ENCODE measurements around the gene LRRC56. TPM values are rescaled to one million over a fixed set of nuclear protein-coding genes. Genes with fewer than 3 reads are reported as not detected.

Gene LRRC56
- total and polyA plus RNA-seq, 2 donors from 2014 or later, result 1.2 to 7.7 TPM

DNA sequence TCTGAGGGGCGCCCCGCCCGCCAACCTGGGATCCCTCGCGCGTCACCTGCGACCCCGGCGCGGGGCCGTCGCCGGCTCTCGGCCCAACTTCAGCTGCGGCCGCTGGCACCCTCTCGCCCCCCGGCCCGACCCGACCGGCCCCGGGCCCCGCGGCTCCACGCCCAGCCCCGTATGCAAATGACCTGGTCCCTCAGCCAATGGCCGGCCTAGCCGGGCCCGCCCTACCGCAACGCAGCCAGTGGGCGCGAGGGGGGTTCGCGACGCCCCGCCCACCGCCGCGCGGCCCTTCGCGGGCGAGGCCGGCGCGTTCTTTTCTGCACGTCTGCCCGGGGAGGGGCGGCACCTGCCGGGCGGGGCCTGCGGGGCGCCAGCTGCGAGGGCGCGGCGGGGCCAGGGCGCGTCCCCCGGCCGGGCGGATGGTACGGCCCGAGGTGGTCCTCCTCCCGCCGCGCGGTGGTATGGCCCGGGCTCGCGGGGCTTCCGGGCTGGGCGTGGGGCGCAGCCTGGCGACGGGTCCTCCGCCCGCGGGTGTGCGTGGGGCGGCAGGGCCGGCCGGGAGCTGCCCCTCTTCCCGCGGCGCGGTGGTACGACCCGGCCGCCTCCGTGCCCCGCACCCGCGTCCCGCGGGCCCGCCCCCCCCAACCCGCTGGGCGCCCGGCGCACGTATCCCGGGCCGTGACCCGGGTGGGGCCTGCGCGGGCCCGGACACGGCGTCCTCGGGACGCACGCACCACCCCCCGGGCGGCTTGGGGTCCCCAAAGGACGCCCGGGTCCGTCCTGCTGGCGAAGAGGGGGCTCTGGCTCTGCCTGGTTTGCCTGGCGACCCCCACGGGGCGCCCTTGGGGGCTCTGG is 31.2 kb downstream of the LRRC56 start:
- H3K4me1 ChIP-seq (ENCODE audit: control insufficient read depth in 2 of 3, insufficient read depth in 2 of 3, low read depth in 1 of 3, low read length in 3 of 3), result peaks cover 0 to 21% (median 8%) of the 10 kb centered on the region in 3 donors
- intact Hi-C loops (cut with DNase I), result no loop called here
- H3K9me3 ChIP-seq (ENCODE audit: control insufficient read depth in 2 of 3, insufficient read depth in 1 of 3, low read length in 3 of 3), result no peaks in the 10 kb centered on the region
- FAIRE-seq, result no peak
- H3K9ac ChIP-seq (ENCODE audit: low read length in 3 of 3), result peak overlapping the region in 1 of 3 donors; percentile 69
- H3K27me3 ChIP-seq (ENCODE audit: control insufficient read depth, insufficient read depth, low read length), result no peaks in the 10 kb centered on the region
- DNase-seq, result peak; percentile 96 to 98 (median 97)
- H3K4me3 ChIP-seq (ENCODE audit: low read length in 3 of 3), result peak overlapping the region in 2 of 3 donors; percentile 48 to 60
- TF ChIP-seq, protein P1, sequence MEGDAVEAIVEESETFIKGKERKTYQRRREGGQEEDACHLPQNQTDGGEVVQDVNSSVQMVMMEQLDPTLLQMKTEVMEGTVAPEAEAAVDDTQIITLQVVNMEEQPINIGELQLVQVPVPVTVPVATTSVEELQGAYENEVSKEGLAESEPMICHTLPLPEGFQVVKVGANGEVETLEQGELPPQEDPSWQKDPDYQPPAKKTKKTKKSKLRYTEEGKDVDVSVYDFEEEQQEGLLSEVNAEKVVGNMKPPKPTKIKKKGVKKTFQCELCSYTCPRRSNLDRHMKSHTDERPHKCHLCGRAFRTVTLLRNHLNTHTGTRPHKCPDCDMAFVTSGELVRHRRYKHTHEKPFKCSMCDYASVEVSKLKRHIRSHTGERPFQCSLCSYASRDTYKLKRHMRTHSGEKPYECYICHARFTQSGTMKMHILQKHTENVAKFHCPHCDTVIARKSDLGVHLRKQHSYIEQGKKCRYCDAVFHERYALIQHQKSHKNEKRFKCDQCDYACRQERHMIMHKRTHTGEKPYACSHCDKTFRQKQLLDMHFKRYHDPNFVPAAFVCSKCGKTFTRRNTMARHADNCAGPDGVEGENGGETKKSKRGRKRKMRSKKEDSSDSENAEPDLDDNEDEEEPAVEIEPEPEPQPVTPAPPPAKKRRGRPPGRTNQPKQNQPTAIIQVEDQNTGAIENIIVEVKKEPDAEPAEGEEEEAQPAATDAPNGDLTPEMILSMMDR (IDR thresholded peaks at IDR 0.05; ENCODE audit: borderline replicate concordance, extremely low read depth, insufficient read depth), result no peak
- H3K27ac ChIP-seq (ENCODE audit: low read depth in 2 of 2, low read length in 2 of 2), result peak overlapping the region in 1 of 2 donors; percentile 57
- peaks cover 0 to 2% (median 0%) of the 10 kb centered on the region in 3 donors for H3K36me3 ChIP-seq (ENCODE audit: control insufficient read depth in 2 of 3, insufficient read depth in 3 of 3, low read length in 3 of 3)

DNA sequence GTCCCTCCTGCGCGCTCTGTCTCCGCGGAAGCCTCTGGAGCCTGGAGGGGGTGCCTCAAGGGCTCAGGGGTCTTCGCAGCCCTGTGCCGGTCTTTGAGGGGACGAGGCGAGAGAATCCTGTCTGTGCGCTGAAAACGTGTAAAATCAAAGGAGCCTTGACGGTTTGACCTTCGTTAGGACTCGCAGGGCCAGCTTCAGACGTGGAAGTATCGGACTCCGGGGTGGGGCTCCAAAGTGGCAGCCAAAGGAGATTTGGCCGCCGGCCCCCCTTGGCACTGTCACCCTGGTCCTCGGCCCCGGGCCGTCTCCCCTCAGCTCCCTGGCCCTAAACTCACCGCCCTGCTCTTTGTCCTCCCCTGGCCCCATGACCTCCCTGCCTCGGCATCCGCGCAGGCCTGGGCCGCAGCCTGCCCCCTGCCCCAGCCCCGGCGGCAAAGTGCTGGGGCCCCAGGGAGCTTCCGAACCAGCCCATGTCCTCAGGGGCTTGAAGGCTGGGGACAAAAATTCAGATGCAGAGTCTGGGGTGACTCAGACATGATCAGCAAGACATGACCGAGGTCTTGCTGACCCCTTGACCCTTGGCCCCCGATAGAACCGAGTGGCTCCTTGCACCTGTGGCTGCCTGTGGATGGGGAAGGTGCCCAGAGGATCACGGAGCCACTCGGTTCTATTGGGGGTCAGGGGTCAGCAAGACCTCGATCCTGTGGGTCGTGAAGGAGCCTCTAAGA is 32.0 kb downstream of the LRRC56 start:
- DNase-seq, result peak in 2 of 5 donors; percentile 79 to 82
- TF ChIP-seq, protein P1 (IDR thresholded peaks at IDR 0.05; ENCODE audit: borderline replicate concordance, extremely low read depth, insufficient read depth), result no peak
- intact Hi-C loops (cut with DNase I), result no loop called here
- FAIRE-seq, result no peak
- peaks cover 0 to 21% (median 8%) of the 10 kb centered on the region in 3 donors for H3K4me1 ChIP-seq (ENCODE audit: control insufficient read depth in 2 of 3, insufficient read depth in 2 of 3, low read depth in 1 of 3, low read length in 3 of 3)
- H3K9me3 ChIP-seq (ENCODE audit: control insufficient read depth in 2 of 3, insufficient read depth in 1 of 3, low read length in 3 of 3), result no peaks in the 10 kb centered on the region
- peak overlapping the region in 1 of 3 donors; percentile 69 for H3K9ac ChIP-seq (ENCODE audit: low read length in 3 of 3)
- no peaks in the 10 kb centered on the region for H3K36me3 ChIP-seq (ENCODE audit: control insufficient read depth in 2 of 3, insufficient read depth in 3 of 3, low read length in 3 of 3)
- H3K4me3 ChIP-seq (ENCODE audit: low read length in 3 of 3), result peak overlapping the region in 2 of 3 donors; percentile 48 to 60
- no peak overlapping the region for H3K27ac ChIP-seq (ENCODE audit: low read depth in 2 of 2, low read length in 2 of 2)
- H3K27me3 ChIP-seq (ENCODE audit: control insufficient read depth, insufficient read depth, low read length), result no peaks in the 10 kb centered on the region

DNA sequence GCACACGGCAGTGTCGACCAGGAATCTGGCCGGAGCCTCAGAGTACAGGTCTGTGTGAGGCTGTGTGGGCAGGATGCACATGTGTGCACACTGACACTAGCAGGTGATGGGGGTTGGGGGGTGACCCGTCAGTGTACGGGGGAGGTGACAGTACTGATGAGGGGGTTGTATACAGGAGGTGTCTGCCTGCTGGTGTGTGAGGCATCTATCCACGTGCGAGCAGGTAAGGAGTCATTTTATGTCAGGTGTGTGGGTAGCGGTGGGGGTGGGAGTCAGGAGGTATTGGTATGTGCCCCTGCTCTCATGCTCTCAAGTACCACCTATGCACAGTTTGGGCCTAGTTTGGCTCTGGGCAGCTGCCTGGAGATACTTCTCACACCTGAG is 34.5 kb downstream of the LRRC56 start:
- DNase-seq (peak in 1 of 5 donors; percentile 62), FAIRE-seq (no peak)
- Histone ChIP-seq H3K4me3 (ENCODE audit: low read length in 3 of 3) (no peak overlapping the region), H3K27me3 (ENCODE audit: control insufficient read depth, insufficient read depth, low read length) (no peaks in the 10 kb centered on the region), H3K36me3 (ENCODE audit: control insufficient read depth in 2 of 3, insufficient read depth in 3 of 3, low read length in 3 of 3) (no peaks in the 10 kb centered on the region), H3K27ac (ENCODE audit: low read depth in 2 of 2, low read length in 2 of 2) (no peak overlapping the region), H3K9me3 (ENCODE audit: control insufficient read depth in 2 of 3, insufficient read depth in 1 of 3, low read length in 3 of 3) (no peaks in the 10 kb centered on the region), H3K9ac (ENCODE audit: low read length in 3 of 3) (no peak overlapping the region), H3K4me1 (ENCODE audit: control insufficient read depth in 2 of 3, insufficient read depth in 2 of 3, low read depth in 1 of 3, low read length in 3 of 3) (peaks cover 0 to 25% (median 8%) of the 10 kb centered on the region in 3 donors)
- intact Hi-C loops (cut with DNase I), result no loop called here
- TF ChIP-seq, protein P1 (IDR thresholded peaks at IDR 0.05; ENCODE audit: borderline replicate concordance, extremely low read depth, insufficient read depth), result no peak
